ENCODE measurements around the gene TMPRSS7.

Gene TMPRSS7, protein sequence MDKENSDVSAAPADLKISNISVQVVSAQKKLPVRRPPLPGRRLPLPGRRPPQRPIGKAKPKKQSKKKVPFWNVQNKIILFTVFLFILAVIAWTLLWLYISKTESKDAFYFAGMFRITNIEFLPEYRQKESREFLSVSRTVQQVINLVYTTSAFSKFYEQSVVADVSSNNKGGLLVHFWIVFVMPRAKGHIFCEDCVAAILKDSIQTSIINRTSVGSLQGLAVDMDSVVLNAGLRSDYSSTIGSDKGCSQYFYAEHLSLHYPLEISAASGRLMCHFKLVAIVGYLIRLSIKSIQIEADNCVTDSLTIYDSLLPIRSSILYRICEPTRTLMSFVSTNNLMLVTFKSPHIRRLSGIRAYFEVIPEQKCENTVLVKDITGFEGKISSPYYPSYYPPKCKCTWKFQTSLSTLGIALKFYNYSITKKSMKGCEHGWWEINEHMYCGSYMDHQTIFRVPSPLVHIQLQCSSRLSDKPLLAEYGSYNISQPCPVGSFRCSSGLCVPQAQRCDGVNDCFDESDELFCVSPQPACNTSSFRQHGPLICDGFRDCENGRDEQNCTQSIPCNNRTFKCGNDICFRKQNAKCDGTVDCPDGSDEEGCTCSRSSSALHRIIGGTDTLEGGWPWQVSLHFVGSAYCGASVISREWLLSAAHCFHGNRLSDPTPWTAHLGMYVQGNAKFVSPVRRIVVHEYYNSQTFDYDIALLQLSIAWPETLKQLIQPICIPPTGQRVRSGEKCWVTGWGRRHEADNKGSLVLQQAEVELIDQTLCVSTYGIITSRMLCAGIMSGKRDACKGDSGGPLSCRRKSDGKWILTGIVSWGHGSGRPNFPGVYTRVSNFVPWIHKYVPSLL

DNA sequence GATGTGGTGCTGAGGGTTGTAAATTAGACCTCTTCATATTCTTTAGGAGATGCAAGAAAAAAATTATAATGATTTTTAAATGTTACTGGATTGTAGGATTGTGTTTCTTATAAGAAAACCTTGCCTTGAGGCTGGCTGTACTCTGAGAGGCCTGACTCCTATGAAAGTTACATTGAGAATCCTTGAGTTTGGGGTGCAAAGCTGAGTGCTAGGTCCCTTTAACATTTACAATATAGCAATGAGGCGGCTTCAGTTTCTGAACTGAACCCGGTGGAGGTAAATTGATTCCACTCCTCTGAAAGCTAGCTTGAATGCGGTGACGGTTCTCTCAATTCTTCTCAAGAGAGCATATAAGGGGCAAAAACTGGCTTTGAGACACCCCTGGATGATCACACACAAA lies at the start of gene TMPRSS7:
TMPRSS7 (plus strand) TSS at position 301 of the 400 bp plus-strand sequence. CDS start 110 bp downstream, outside the sequence.
- no peak within 1 kb of the TSS for H3K27ac ChIP-seq
- TF ChIP-seq ZFX (IDR thresholded peaks at IDR 0.05): no peak
- TF ChIP-seq CTCF (conservative IDR thresholded peaks at IDR 0.05): no peak

- TF ChIP-seq CTCF (conservative IDR thresholded peaks at IDR 0.05) (no peak), ZFX (IDR thresholded peaks at IDR 0.05) (no peak)
- no peak overlapping the region for H3K27ac ChIP-seq
Observed at GRCh38 chr3:111986800-111987199, 47.7 kb upstream of the TMPRSS7 start.

DNA sequence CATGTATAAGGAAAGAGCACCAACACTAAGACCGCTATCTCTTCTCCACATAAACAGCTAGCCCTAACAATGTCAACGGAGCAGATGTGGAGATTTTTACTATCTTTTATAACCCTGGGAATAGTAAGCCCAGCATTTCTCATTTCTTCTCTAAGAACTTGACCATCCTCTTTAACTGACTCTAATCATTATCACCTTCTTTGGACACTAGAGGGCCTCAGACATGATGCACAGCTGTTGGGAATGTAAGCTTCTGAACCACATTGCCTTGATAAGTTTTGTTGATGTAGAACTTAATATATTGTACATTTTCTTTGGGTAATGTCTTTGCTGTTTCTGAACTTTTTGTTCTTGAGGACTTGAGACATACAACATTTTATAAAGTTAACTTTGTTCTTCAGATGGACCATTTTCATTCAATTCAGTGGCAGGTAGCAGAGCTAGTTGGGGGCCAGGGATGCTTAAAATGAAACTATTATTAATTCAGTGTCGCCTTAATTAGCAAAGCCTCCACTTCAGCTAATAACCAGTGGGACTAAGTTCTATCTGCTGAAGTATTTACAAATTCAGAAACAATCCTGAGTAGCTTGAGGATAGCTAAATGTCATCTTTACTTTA lies 45.4 kb upstream of the TMPRSS7 start:
- no peak overlapping the region for H3K27ac ChIP-seq
- TF ChIP-seq CTCF (conservative IDR thresholded peaks at IDR 0.05) (peak; percentile 83), ZFX (IDR thresholded peaks at IDR 0.05) (no peak)

DNA sequence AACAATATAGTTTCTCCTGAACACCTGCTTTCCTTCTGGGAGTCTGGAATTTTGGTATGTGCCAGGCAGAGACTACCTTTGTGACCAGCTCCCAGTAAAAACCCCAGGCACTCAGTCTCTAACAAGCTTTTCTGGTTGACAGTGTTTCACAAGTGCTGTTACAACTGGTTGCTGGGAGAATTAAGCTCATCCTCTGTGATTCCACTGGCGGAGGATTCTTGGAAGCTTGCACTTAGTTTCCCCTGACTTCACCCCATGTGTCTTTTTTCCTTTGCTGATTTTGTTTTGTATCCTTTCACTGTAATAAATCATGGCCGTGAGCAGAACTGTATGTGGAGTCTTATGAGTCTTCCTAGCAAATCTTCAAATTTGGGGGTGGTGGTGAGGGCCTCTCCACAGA lies 41.5 kb upstream of the TMPRSS7 start:
- no peak for TF ChIP-seq CTCF (conservative IDR thresholded peaks at IDR 0.05)
- TF ChIP-seq ZFX (IDR thresholded peaks at IDR 0.05): no peak
- H3K27ac ChIP-seq: no peak overlapping the region

GRCh38 chr3:111998636-111999483 lies 35.7 kb upstream of the TMPRSS7 start, which contains the start of gene TAGLN3:
Gene TAGLN3, plus strand, starts transcription at chr3:111998922. Its CDS starts 501 bp downstream, at chr3:111999423.
- TF ChIP-seq CTCF (conservative IDR thresholded peaks at IDR 0.05): no peak
- TF ChIP-seq ZFX (IDR thresholded peaks at IDR 0.05): no peak
- no peak within 1 kb of the TSS for H3K27ac ChIP-seq

DNA sequence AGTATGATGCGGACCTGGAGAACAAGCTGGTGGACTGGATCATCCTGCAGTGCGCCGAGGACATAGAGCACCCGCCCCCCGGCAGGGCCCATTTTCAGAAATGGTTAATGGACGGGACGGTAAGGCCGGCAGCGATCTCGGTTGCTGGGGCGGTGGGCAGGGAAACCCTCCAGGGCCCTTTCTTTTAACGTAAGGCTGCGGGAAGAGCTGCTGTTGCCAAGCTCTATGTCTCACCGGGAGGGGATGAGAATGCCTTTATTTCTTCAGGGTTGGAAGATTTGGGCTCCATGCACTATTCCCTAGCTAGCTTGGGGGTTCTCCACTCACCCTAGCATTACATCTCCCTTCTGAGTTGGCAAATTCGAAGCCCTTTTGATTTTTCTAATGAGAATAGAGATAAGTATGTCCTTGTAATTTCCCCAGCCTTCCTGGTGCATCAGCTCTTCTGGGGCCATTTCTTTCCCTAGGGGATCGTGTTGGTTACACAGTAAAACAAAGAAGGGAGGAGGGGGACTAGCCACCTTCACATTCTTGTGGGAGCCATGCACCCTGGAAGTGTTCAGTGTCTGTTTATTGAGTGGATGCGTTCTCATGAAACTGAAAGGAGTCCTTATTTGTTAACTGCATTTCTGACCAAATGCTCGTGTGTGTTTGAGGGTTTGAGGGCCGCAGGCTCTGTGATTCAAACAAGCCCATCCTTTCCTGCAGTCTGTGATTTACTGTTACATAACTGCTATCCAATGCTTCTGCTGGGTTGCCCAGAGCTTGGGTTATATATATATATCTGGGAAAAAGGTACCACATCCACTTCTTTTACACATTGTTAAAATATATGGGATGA lies 34.8 kb upstream of the TMPRSS7 start:
- no peak for TF ChIP-seq ZFX (IDR thresholded peaks at IDR 0.05)
- no peak for TF ChIP-seq CTCF (conservative IDR thresholded peaks at IDR 0.05)
- no peak overlapping the region for H3K27ac ChIP-seq

Measured in C4-2B (cell line).